ENCODE measurements around the gene PTGDR.

PTGDR gene

GRCh38 chr14:52267501-52268278, at the start of gene PTGDR:
PTGDR (plus strand) TSS chr14:52267698; CDS start chr14:52267815, 117 bp downstream.
- no peak for DNase-seq

- no peak for DNase-seq
Observed at GRCh38 chr14:52219488-52220084, 47.9 kb upstream of the PTGDR start.

- no peak for DNase-seq
Observed at GRCh38 chr14:52220924-52221811, 46.3 kb upstream of the PTGDR start.

- no peak for DNase-seq
Observed at GRCh38 chr14:52222901-52223300, 44.6 kb upstream of the PTGDR start.

GRCh38 chr14:52227619-52228222, 39.8 kb upstream of the PTGDR start:
- no peak for DNase-seq

- DNase-seq: no peak
Observed at GRCh38 chr14:52233693-52234092, 33.8 kb upstream of the PTGDR start.

GRCh38 chr14:52235434-52235833, 32.1 kb upstream of the PTGDR start:
- no peak for DNase-seq

GRCh38 chr14:52235866-52236510, 31.5 kb upstream of the PTGDR start:
- DNase-seq: no peak

DNA sequence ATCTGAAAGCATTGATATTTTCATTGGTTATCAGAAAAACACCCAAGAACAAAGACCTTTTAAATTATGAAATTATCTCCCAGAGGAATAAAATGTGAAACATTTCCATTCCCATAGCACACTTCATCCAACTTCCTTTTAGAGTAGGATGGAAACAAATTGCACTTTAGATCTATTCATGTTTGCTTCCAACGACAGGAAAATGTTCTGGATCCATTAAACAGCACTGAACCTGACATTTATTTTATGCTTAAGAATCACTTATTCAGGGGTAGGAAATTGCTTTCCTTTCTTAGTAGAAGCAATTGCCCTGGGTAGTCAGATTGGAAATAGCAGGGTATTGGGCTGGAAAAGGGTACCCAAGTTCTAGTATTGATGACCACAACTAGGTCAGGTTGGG, 28.8 kb upstream of the PTGDR start:
- no peak for DNase-seq

GRCh38 chr14:52240623-52241022, 26.9 kb upstream of the PTGDR start:
- no peak for DNase-seq

- DNase-seq: no peak
Observed at GRCh38 chr14:52241087-52241793, 26.3 kb upstream of the PTGDR start.

- DNase-seq: no peak
Observed at GRCh38 chr14:52244328-52244727, 23.2 kb upstream of the PTGDR start.

- no peak for DNase-seq
Observed at GRCh38 chr14:52244997-52245396, 22.5 kb upstream of the PTGDR start.

GRCh38 chr14:52248057-52248456, 19.4 kb upstream of the PTGDR start:
- no peak for DNase-seq

- DNase-seq: no peak
Observed at GRCh38 chr14:52251724-52252123, 15.8 kb upstream of the PTGDR start.

- no peak for DNase-seq
Observed at GRCh38 chr14:52253503-52253902, 14.0 kb upstream of the PTGDR start.

DNA sequence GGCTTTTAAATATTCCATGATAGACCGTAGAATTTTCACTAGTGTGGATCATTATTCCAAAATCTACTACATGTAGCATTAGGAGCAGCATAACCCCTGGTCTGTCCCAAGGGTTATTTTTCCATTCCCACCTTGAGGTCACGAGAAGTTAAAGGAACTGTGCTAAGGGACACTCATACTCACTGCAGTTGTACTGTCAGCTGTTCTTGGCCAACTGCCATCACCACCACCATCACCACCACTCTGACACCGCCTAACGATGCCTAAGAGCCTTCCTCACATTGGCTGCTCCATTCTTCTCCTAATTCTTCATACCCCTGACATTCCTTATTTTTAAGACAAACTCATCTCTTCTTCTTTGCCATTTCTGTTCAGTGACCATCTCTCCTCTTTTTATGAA, 13.4 kb upstream of the PTGDR start:
- DNase-seq: no peak

DNA sequence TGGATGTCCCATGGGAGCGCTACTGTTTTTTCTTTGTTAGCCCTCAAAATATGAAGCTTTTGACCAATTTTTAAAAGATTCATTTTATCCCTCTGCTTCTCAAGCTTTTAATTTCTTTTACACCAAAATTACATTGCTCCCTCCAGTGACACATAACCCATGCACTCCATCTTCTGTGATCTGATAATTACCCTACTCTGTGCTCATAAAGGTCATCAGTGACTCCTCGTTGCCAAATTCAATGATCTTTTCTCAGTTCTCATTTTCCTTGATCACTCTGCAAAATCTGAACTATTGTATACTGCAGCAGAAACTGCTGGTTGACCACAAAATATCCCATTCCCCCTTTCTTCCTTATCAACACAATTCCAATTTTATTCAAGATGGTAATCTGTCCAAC, 8.7 kb upstream of the PTGDR start:
- DNase-seq: no peak

- DNase-seq: no peak
Observed at GRCh38 chr14:52259434-52259833, 8.1 kb upstream of the PTGDR start.

DNA sequence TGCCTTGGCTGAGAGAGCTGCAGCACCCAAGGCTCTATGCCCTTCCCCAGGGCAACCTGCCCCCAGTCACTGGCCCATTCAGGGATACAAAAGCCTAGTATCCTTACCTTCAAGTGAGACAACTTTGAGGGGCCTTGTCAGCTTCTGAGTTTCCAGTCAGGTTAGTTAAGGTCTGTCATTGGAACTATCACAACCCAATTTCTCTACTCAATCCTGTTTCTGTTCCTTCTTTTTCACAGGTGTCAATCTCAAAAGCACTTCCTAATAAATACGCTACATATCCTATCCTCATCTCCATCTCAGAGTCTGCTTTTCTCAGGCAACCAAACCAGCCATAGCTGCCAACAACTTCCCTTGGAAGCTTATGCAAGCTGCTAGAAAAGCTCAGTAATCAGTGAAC, 4.9 kb upstream of the PTGDR start:
- DNase-seq: no peak

DNA sequence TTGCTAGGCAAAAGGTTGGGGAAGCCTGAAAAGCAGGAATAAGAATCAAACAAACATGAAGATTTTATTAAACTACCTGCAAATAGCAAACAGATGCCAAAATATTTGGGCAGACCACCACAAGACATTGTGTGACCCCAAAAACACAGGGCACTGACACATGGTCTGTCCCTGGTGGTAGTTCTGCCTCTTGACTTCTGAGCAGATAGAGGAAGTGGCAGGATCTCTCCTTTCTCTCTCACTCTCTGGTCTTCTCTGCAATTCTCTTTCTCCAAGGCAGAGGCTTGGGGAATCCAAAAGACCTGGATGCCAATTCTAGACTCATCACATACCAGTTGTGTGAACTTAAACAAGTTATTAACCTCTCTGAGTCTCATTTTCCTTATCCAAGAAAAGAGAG, 4.3 kb upstream of the PTGDR start:
- no peak for DNase-seq

DNA sequence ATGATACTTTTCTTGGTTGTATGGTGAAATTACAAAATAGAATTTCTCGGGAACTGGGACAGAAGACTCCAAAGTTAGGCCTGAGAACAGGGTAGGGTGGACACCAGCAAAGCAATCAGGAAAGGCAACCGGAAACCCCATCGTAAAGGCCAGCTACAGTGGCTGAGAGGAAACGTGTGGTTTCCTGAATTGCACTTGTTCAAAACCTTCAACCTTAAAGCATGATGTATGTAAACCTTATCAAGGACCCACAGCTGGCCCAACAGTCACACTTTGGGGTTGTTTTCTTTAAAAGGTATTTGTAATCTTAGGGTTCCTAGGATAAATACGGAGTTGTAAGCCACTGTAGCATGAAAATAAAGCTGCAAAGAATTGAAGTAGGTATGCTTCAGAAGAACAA, 2.2 kb upstream of the PTGDR start:
- DNase-seq: no peak
